DND-41 (cell line): ENCODE data around the gene PDPN.

Source experiments
- ATAC-seq: fragments of 200-7000 bp; cut with Tn5 transposase; 3 replicates; pipeline ENCODE4 v1.9.1; 2021; ENCODE audit warnings: low read depth; ENCODE audit not compliant: insufficient read depth
- DNase-seq: peaks from one replicate; pipeline ENCODE4 v3.0.0-alpha.2; 2020
- H2AFZ ChIP-seq: 2 replicates; pipeline ENCODE4 v1.6.0; 2012; ENCODE audit warnings: low read depth, low read length
- H3K27ac ChIP-seq: 2 replicates; pipeline ENCODE4 v1.5.1; 2012; ENCODE audit warnings: low read length, inconsistent platforms
- H3K27me3 ChIP-seq: fragments of 200-600 bp; sonication (generic); 2 replicates; pipeline ENCODE4 v1.6.0; 2012; ENCODE audit warnings: low read length, mild to moderate bottlenecking, inconsistent platforms; ENCODE audit not compliant: insufficient read depth, poor library complexity
- H3K36me3 ChIP-seq: 2 replicates; pipeline ENCODE4 v1.5.1; 2012; ENCODE audit warnings: low read length, inconsistent platforms; ENCODE audit not compliant: insufficient read depth
- H3K4me1 ChIP-seq: 2 replicates; pipeline ENCODE4 v1.5.1; 2012; ENCODE audit warnings: mild to moderate bottlenecking, low read length; ENCODE audit not compliant: insufficient read depth
- H3K4me2 ChIP-seq: 2 replicates; pipeline ENCODE4 v1.6.0; 2012; ENCODE audit warnings: mild to moderate bottlenecking, moderate library complexity, low read length, inconsistent platforms; ENCODE audit not compliant: insufficient read depth
- H3K4me3 ChIP-seq, 2 experiments: fragments of 200-600 bp in 1 of 2; shearing (Covaris generic) in 1 of 2; 2 replicates each; pipeline ENCODE4 v1.5.1; 2012 to 2016; ENCODE audit warnings: inconsistent platforms in 2 of 2, low read length in 2 of 2, mild to moderate bottlenecking in 2 of 2, low read depth in 1 of 2, moderate library complexity in 1 of 2
- H3K79me2 ChIP-seq: 2 replicates; pipeline ENCODE4 v1.6.0; 2012; ENCODE audit warnings: low read length, inconsistent platforms; ENCODE audit not compliant: insufficient read depth
- H3K9ac ChIP-seq: 2 replicates; pipeline ENCODE4 v1.6.0; 2012; ENCODE audit warnings: low read depth, mild to moderate bottlenecking, inconsistent platforms, low read length, moderate library complexity
- H3K9me3 ChIP-seq: 2 replicates; pipeline ENCODE4 v1.5.1; 2012; ENCODE audit warnings: low read length, moderate library complexity, mild to moderate bottlenecking, inconsistent platforms; ENCODE audit not compliant: insufficient read depth, severe bottlenecking
- H4K20me1 ChIP-seq: 2 replicates; pipeline ENCODE4 v1.6.0; 2012; ENCODE audit warnings: low read length; ENCODE audit not compliant: insufficient read depth
- EZH2 ChIP-seq: IDR thresholded peaks from 3 replicates; pipeline ENCODE4 v1.6.1; 2012; ENCODE audit warnings: borderline replicate concordance, low read depth, mild to moderate bottlenecking, moderate library complexity, low read length, inconsistent platforms; ENCODE audit not compliant: severe bottlenecking
- TF ChIP-seq, protein P1 (sequence below): IDR thresholded peaks from 2 replicates; pipeline ENCODE4 v1.5.1; 2012; ENCODE audit warnings: borderline replicate concordance, low read length, moderate library complexity, mild to moderate bottlenecking; ENCODE audit not compliant: poor library complexity, severe bottlenecking; ENCODE audit errors: extremely low read depth

Gene PDPN

DNA sequence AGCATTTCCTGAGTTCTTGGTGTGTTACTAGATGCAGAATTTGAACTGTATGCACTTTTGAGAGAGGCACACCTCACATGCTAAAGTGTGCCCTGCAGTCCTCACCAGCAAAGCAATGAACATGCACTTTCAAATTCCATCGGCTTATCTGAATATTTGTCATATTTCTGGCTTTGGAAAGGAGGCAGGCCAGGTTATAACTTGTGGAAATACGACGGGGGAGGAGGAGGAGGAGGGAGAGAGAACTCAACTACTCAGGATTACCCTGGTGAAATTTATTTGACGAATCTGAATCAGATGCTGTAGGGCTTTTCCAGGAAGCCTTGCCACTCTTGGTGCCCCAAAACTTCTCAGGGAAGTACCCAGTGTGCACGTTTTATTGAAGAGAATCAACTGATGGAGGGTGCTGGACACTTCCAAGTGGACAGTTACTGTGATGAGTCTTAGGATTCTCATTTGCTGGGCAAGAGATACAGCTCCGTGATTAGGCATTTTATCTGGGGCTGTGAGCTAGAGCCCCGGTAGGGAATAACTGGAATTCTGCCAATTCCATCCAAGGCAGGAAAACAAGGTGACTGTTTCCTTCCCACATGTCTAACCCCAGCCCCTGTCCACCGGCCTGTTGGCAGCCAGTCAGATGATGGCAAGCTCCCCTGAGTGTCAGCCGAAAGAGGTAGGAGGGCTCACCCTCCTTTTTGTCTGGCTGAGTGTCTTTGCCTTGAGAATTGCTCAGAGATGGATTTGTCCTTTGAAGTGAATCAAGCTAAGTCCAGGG is 3.8 kb downstream of the PDPN start:
- Histone ChIP-seq H3K27ac (no peak overlapping the region), H3K9me3 (no peaks in the 10 kb centered on the region), H3K79me2 (no peaks in the 10 kb centered on the region), H3K36me3 (no peaks in the 10 kb centered on the region), H3K4me1 (no peaks in the 10 kb centered on the region), H3K4me3 (no peak overlapping the region), H4K20me1 (no peaks in the 10 kb centered on the region), H2AFZ (no peak overlapping the region), H3K4me2 (no peak overlapping the region), H3K9ac (no peak overlapping the region), H3K27me3 (peaks cover 5% of the 10 kb centered on the region)
- no peak for ATAC-seq
- DNase-seq, result no peak
- TF ChIP-seq, protein P1, sequence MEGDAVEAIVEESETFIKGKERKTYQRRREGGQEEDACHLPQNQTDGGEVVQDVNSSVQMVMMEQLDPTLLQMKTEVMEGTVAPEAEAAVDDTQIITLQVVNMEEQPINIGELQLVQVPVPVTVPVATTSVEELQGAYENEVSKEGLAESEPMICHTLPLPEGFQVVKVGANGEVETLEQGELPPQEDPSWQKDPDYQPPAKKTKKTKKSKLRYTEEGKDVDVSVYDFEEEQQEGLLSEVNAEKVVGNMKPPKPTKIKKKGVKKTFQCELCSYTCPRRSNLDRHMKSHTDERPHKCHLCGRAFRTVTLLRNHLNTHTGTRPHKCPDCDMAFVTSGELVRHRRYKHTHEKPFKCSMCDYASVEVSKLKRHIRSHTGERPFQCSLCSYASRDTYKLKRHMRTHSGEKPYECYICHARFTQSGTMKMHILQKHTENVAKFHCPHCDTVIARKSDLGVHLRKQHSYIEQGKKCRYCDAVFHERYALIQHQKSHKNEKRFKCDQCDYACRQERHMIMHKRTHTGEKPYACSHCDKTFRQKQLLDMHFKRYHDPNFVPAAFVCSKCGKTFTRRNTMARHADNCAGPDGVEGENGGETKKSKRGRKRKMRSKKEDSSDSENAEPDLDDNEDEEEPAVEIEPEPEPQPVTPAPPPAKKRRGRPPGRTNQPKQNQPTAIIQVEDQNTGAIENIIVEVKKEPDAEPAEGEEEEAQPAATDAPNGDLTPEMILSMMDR, result no peak
- no peak for TF ChIP-seq EZH2

DNA sequence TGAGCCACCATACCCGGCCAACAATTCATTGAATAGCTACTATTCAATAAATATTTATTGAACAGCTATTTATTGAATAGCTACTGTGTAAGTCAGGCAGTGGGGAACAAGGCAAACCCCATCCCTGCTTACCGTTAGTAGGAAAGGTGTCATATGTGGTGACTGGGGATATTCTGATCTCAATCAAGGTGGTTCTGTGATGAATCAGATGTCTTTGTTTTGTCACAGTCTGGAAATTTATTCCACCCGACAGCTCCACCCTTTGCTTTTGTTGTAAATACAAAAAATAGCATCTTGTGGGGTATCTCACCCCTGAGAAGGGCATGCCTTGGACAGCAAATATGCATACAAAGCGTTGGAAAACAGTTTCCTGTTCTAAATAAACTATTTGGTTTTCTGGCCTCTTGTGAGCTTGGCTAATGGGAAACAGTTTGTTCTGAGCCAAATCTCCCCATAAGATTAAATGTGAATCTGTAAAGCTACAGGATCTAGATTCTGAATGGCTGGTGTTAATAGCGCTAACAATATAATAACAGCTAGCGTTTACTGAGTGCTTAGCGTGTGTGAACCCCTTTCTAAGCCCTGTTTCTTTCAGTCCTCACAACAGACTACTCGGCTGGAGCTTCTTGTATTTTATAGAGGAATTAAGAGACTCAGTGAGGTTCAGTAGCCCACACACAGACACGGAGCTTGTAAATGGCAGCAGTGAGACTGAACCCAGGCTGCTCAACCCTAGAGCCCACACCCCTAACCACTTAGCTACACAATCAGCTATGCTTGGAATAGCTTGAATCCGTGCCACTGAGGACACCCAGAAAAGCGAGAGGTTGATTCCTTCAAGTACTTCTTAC is 5.5 kb downstream of the PDPN start:
- no peak overlapping the region for H3K27ac ChIP-seq

DNA sequence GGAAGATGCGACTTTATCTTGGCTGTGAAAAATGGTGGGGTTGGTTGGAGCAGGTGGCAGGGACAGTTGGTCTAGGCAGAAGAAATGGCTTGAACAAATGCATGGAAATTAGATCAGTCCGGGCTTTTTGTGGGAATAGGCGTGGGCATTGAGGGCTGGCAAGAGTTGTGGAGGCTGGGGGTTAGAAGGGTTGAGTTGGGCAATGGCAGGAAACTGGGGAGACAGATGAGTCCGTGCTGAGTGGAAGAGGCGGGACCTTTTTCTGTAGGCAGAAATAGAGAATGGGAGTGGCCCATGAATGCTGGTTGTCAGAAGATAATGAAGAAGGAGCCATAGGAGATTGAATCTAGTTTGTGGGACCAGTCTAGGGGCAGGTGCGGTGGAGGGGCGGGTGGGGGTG is 6.9 kb downstream of the PDPN start:
- Histone ChIP-seq H3K4me2 (no peak overlapping the region), H3K4me1 (no peaks in the 10 kb centered on the region), H2AFZ (no peak overlapping the region), H3K27ac (no peak overlapping the region), H4K20me1 (no peaks in the 10 kb centered on the region), H3K9ac (no peak overlapping the region), H3K9me3 (no peaks in the 10 kb centered on the region), H3K27me3 (peaks cover 5% of the 10 kb centered on the region), H3K36me3 (no peaks in the 10 kb centered on the region), H3K4me3 (no peak overlapping the region), H3K79me2 (no peaks in the 10 kb centered on the region)
- ATAC-seq (no peak), DNase-seq (no peak)
- TF ChIP-seq, protein P1, result no peak
- no peak for TF ChIP-seq EZH2

More for the DNA sequence above, 5.5 kb downstream of the PDPN start:
- Histone ChIP-seq H3K36me3 (no peaks in the 10 kb centered on the region), H4K20me1 (no peaks in the 10 kb centered on the region), H2AFZ (no peak overlapping the region), H3K79me2 (no peaks in the 10 kb centered on the region), H3K4me1 (no peaks in the 10 kb centered on the region), H3K9me3 (no peaks in the 10 kb centered on the region), H3K4me2 (no peak overlapping the region), H3K9ac (no peak overlapping the region), H3K4me3 (no peak overlapping the region), H3K27me3 (peaks cover 5% of the 10 kb centered on the region)
- ATAC-seq (no peak), DNase-seq (no peak)
- TF ChIP-seq, protein P1, result no peak
- TF ChIP-seq EZH2, result no peak
